Gastroesophageal sphincter (tissue), 4 donors: Measurements from ENCODE around the gene MPL. TPM values are rescaled to one million over a fixed set of nuclear protein-coding genes. Genes with fewer than 3 reads are reported as not detected.

Experiments used
- ATAC-seq: fragments of 150-250 bp; one replicate; pipeline ENCODE4 v1.9.1; 2016; ENCODE audit warnings: mild to moderate bottlenecking, moderate library complexity
- H3K27ac ChIP-seq, 4 donors: fragments of 200-600 bp; sonication (generic) in 3 of 4; 1 replicate in 3 of 4; 2 replicates in 1 of 4; pipeline ENCODE4 v1.5.1; 2016 to 2019
- H3K27me3 ChIP-seq: fragments of 200-600 bp; sonication (generic); one replicate; pipeline ENCODE4 v1.5.1; 2019
- H3K36me3 ChIP-seq, 2 donors: fragments of 200-600 bp; sonication (generic); one replicate each; pipeline ENCODE4 v1.5.1; 2019; ENCODE audit warnings: control low read depth in 1 of 2
- H3K4me1 ChIP-seq, 3 donors: fragments of 200-600 bp; sonication (generic); 1 replicate in 2 of 3; 2 replicates in 1 of 3; pipeline ENCODE4 v1.5.1; 2016 to 2019; ENCODE audit warnings: control low read depth in 2 of 3
- H3K4me3 ChIP-seq, 2 donors: fragments of 200-600 bp; sonication (generic); one replicate each; pipeline ENCODE4 v1.5.1; 2019; ENCODE audit warnings: mild to moderate bottlenecking in 1 of 2, moderate library complexity in 1 of 2
- H3K9me3 ChIP-seq, 3 donors: fragments of 200-600 bp; sonication (generic); one replicate each; pipeline ENCODE4 v1.5.1; 2017 to 2019; ENCODE audit warnings: control low read depth in 2 of 3
- CTCF ChIP-seq, 4 experiments: fragments of 200-600 bp in 2 of 4; fragments of 450-650 bp in 2 of 4; sonication (generic) in 1 of 4; IDR thresholded peaks; one replicate each; pipeline ENCODE4 v1.5.1; 2017 to 2019; ENCODE audit warnings: antibody characterized with exemption in 4 of 4, mild to moderate bottlenecking in 2 of 4, moderate library complexity in 2 of 4
- EP300 ChIP-seq: sonication (generic); formaldehyde crosslinking; IDR thresholded peaks from one replicate; pipeline ENCODE4 v1.6.1; 2017; ENCODE audit warnings: antibody characterized with exemption, mild to moderate bottlenecking
- POLR2A ChIP-seq, 2 donors: fragments of 450-650 bp; IDR thresholded peaks; one replicate each; pipeline ENCODE4 v1.6.1; 2017; ENCODE audit warnings: antibody characterized with exemption in 2 of 2, mild to moderate bottlenecking in 2 of 2, moderate library complexity in 1 of 2
- POLR2AphosphoS5 ChIP-seq: sonication (generic); formaldehyde crosslinking; IDR thresholded peaks from one replicate; pipeline ENCODE4 v1.6.1; 2017; ENCODE audit warnings: antibody characterized with exemption
- WGBS, 2 donors: methylation state at CpG; one replicate each; pipeline ENCODE4 v1.1.5; 2018; ENCODE audit warnings: low coverage in 1 of 2; 5-methylcytosine and 5-hydroxymethylcytosine counted together
- total RNA-seq, 4 donors: library from RNA; depleted of rRNA; stranded (reverse); fragments of >200 nt; gene quantifications; one replicate each; pipeline ENCODE4 v1.1.0, GENCODE V29; 2016

The MPL gene
- total RNA-seq, 4 donors from 2014 or later, result 0.27 to 1.1 TPM; not detected in 2

DNA sequence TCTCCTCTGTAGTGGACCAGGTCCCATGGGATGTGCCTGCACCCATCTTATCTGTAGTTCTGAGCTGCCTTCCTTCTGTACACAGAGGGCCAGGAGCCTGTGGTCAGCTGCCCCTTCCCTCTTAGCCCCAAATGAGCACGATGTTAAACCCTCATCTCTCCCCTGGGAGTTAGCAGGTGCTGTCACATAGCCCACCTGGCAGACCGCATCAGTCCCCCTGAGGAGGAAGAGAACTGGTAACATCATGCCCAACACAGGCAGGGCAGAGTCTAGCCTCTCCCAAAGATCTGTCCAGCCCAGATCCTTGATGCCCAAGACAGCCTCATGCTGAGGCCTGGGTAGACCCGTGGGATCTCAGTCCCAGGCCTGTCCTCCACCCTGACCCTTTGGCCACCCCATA, 32.2 kb upstream of the MPL start:
- peaks cover 0 to 27% (median 0%) of the 10 kb centered on the region in 3 donors for H3K4me1 ChIP-seq
- no peaks in the 10 kb centered on the region for H3K27me3 ChIP-seq
- no CpG with 5 or more reads among the region's 3 CpGs for WGBS, 2 donors
- no peaks in the 10 kb centered on the region for H3K36me3 ChIP-seq
- no peak overlapping the region for H3K4me3 ChIP-seq
- H3K27ac ChIP-seq, result no peak overlapping the region
- ATAC-seq, result no peak
- TF ChIP-seq POLR2A (IDR thresholded peaks at IDR 0.05) (no peak), CTCF (IDR thresholded peaks at IDR 0.05) (no peak), POLR2AphosphoS5 (no peak), EP300 (no peak)
- no peaks in the 10 kb centered on the region for H3K9me3 ChIP-seq

DNA sequence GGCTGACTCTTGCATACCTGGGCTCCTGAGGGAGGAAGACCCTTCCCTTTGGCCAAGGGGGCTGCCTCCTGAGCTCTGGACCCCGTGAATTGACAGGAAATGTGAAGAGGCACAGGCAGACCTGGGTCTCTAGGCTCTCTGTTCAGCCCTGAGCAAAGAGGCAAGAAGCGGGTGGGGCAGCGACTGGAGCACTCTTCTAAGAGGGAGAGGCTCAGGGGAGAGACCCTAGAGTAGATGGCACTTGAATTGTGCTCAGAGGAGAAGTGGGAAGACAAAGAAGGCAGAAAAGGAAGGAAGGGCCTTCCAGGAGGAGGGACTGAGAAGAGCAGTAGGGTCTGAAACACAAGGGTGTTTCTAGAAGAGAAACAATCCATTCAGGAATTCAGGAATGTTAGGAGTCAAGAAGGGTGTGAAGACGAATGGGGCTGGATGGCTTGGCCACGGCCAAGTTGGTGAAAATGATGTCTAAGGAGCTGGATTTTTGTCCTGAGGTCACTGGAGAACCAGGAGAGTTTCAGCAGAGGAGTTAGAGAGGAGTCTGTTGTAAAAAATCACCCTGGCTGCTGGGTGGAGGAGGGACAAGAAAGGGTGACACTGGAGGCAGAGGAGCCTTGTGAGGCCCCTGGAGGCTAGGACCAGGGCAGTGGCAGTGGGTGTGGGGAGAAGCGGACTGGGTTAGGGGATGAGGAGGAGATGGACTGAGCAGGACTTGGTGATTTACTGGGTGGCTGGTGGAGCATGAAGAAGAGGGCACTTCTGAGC, 31.5 kb upstream of the MPL start:
- no peaks in the 10 kb centered on the region for H3K36me3 ChIP-seq
- H3K9me3 ChIP-seq, result no peaks in the 10 kb centered on the region
- TF ChIP-seq EP300 (no peak), POLR2AphosphoS5 (no peak), POLR2A (IDR thresholded peaks at IDR 0.05) (no peak), CTCF (IDR thresholded peaks at IDR 0.05) (no peak)
- no peak overlapping the region for H3K4me3 ChIP-seq
- H3K27me3 ChIP-seq, result no peaks in the 10 kb centered on the region
- WGBS, 2 donors, result 63 to 70% methylated on average over 3 of the region's 6 CpGs
- no peak overlapping the region for H3K27ac ChIP-seq
- ATAC-seq, result no peak
- H3K4me1 ChIP-seq, result peaks cover 0 to 27% (median 0%) of the 10 kb centered on the region in 3 donors

GRCh38 chr1:43306688-43307457, 30.7 kb upstream of the MPL start:
- Histone ChIP-seq H3K4me3 (no peak overlapping the region), H3K4me1 (peaks cover 0 to 27% (median 0%) of the 10 kb centered on the region in 3 donors), H3K36me3 (no peaks in the 10 kb centered on the region), H3K27ac (no peak overlapping the region), H3K27me3 (no peaks in the 10 kb centered on the region), H3K9me3 (no peaks in the 10 kb centered on the region)
- no peak for ATAC-seq
- TF ChIP-seq CTCF (IDR thresholded peaks at IDR 0.05) (no peak), POLR2AphosphoS5 (no peak), EP300 (no peak), POLR2A (IDR thresholded peaks at IDR 0.05) (no peak)
- 95 to 96% methylated on average over 3 to 4 of the region's 17 CpGs for WGBS, 2 donors

GRCh38 chr1:43307458-43308158, 30.0 kb upstream of the MPL start:
- H3K27me3 ChIP-seq, result no peaks in the 10 kb centered on the region
- no peak overlapping the region for H3K4me3 ChIP-seq
- ATAC-seq, result no peak
- no peak for TF ChIP-seq POLR2A (IDR thresholded peaks at IDR 0.05)
- no peak for TF ChIP-seq CTCF (IDR thresholded peaks at IDR 0.05)
- TF ChIP-seq POLR2AphosphoS5, result no peak
- TF ChIP-seq EP300, result no peak
- peaks cover 0 to 27% (median 0%) of the 10 kb centered on the region in 3 donors for H3K4me1 ChIP-seq
- 93 to 94% methylated on average over 3 of the region's 9 CpGs for WGBS, 2 donors
- H3K27ac ChIP-seq, result no peak overlapping the region
- H3K9me3 ChIP-seq, result no peaks in the 10 kb centered on the region
- H3K36me3 ChIP-seq, result no peaks in the 10 kb centered on the region
